Prostate gland (tissue), 2 donors: Measurements from ENCODE around the gene SMG1.
"Not testable (repeated sequence)": the region's sequence is repeated elsewhere in the genome, so short reads cannot be mapped to it uniquely, and the experiment has no call there.

ENCODE experiments used
- CTCF ChIP-seq, 4 experiments: fragments of 200-600 bp in 2 of 4; fragments of 450-650 bp in 2 of 4; sonication (generic) in 2 of 4; IDR thresholded peaks; 1 replicate in 3 of 4; 2 replicates in 1 of 4; pipeline ENCODE4 v1.5.1; 2016 to 2019; ENCODE audit warnings: antibody characterized with exemption in 4 of 4, mild to moderate bottlenecking in 2 of 4, moderate library complexity in 2 of 4
- POLR2AphosphoS5 ChIP-seq: sonication (generic); formaldehyde crosslinking; IDR thresholded peaks from one replicate; pipeline ENCODE4 v1.6.1; 2017; ENCODE audit warnings: antibody characterized with exemption

GRCh38 chr16:18877734-18878133, 48.5 kb downstream of the SMG1 start:
- not testable (repeated sequence) for TF ChIP-seq CTCF (IDR thresholded peaks at IDR 0.05); POLR2AphosphoS5
